ENCODE data around the gene ARMC2. TPM values are rescaled to one million over a fixed set of nuclear protein-coding genes. Genes with fewer than 3 reads are reported as not detected.

The ARMC2 gene
- total and polyA plus RNA-seq, 2 experiments from 2014 or later, result 2.7 to 4.4 TPM

DNA sequence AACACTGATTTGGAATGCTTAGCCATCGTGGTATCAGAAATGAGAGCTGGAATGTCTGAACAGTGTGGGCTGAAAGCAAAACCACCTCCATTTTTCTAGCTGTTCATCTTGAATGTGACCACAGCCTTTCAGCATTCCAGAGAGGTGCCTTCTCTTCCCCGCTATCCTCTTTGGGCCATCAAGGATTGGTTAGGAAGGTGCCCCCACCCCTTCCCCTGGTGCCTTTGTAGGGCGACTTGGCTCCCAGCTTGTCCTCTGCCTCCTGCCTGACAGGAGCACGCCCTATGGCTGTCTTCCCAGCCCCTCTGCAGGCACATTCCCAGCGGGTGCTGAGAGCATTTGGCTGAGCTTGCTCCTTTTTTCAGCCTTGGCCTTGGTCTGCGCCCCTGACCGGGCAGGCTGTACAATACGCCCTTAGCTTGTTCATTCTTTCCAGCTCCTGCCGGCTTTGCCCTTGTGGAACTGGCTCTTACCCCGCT, 97.5 kb downstream of the ARMC2 start:
- H3K27me3 Mint-ChIP-seq (ENCODE audit: insufficient read depth, low read depth, poor library complexity), result no peaks in the 10 kb centered on the region
- H3K36me3 Mint-ChIP-seq (ENCODE audit: low read depth), result no peaks in the 10 kb centered on the region
- ATAC-seq (peak; percentile 89), DNase-seq (ENCODE audit: low spot score) (peak; percentile 26)
- no peak overlapping the region; the same call in 1 of the 2 replicates for H3K27ac Mint-ChIP-seq
- no peaks in the 10 kb centered on the region for H3F3A ChIP-seq (replicated peaks; ENCODE audit: low read depth)
- H4K20me1 ChIP-seq (replicated peaks; ENCODE audit: insufficient read depth), result no peaks in the 10 kb centered on the region
- H3K4me3 ChIP-seq, result no peak overlapping the region
- peak overlapping the region; percentile 92 for H2AFZ ChIP-seq
- no peaks in the 10 kb centered on the region for H3K27me3 ChIP-seq (ENCODE audit: insufficient read depth)
- TF ChIP-seq CTCF (conservative IDR thresholded peaks at IDR 0.05; ENCODE audit: low read depth in 2 of 2) (no peak), ETS1 (IDR thresholded peaks at IDR 0.05) (no peak), ZNF114 (CRISPR knock-in tag; IDR thresholded peaks at IDR 0.05) (no peak), CREB1 (CRISPR knock-in tag; IDR thresholded peaks at IDR 0.05; ENCODE audit: low read depth) (no peak), STAT1 (IDR thresholded peaks at IDR 0.05; ENCODE audit: unreplicated experiment) (no peak), POLR2AphosphoS5 (IDR thresholded peaks at IDR 0.05; ENCODE audit: low read depth) (no peak), EZH2phosphoT487 (IDR thresholded peaks at IDR 0.05; ENCODE audit: unreplicated experiment) (no peak), EZH2 (IDR thresholded peaks at IDR 0.05; ENCODE audit: low read depth, unreplicated experiment) (no peak)
- TF ChIP-seq, protein P1, sequence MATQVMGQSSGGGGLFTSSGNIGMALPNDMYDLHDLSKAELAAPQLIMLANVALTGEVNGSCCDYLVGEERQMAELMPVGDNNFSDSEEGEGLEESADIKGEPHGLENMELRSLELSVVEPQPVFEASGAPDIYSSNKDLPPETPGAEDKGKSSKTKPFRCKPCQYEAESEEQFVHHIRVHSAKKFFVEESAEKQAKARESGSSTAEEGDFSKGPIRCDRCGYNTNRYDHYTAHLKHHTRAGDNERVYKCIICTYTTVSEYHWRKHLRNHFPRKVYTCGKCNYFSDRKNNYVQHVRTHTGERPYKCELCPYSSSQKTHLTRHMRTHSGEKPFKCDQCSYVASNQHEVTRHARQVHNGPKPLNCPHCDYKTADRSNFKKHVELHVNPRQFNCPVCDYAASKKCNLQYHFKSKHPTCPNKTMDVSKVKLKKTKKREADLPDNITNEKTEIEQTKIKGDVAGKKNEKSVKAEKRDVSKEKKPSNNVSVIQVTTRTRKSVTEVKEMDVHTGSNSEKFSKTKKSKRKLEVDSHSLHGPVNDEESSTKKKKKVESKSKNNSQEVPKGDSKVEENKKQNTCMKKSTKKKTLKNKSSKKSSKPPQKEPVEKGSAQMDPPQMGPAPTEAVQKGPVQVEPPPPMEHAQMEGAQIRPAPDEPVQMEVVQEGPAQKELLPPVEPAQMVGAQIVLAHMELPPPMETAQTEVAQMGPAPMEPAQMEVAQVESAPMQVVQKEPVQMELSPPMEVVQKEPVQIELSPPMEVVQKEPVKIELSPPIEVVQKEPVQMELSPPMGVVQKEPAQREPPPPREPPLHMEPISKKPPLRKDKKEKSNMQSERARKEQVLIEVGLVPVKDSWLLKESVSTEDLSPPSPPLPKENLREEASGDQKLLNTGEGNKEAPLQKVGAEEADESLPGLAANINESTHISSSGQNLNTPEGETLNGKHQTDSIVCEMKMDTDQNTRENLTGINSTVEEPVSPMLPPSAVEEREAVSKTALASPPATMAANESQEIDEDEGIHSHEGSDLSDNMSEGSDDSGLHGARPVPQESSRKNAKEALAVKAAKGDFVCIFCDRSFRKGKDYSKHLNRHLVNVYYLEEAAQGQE (IDR thresholded peaks at IDR 0.05; ENCODE audit: unreplicated experiment), result no peak
- TF ChIP-seq, protein P2, sequence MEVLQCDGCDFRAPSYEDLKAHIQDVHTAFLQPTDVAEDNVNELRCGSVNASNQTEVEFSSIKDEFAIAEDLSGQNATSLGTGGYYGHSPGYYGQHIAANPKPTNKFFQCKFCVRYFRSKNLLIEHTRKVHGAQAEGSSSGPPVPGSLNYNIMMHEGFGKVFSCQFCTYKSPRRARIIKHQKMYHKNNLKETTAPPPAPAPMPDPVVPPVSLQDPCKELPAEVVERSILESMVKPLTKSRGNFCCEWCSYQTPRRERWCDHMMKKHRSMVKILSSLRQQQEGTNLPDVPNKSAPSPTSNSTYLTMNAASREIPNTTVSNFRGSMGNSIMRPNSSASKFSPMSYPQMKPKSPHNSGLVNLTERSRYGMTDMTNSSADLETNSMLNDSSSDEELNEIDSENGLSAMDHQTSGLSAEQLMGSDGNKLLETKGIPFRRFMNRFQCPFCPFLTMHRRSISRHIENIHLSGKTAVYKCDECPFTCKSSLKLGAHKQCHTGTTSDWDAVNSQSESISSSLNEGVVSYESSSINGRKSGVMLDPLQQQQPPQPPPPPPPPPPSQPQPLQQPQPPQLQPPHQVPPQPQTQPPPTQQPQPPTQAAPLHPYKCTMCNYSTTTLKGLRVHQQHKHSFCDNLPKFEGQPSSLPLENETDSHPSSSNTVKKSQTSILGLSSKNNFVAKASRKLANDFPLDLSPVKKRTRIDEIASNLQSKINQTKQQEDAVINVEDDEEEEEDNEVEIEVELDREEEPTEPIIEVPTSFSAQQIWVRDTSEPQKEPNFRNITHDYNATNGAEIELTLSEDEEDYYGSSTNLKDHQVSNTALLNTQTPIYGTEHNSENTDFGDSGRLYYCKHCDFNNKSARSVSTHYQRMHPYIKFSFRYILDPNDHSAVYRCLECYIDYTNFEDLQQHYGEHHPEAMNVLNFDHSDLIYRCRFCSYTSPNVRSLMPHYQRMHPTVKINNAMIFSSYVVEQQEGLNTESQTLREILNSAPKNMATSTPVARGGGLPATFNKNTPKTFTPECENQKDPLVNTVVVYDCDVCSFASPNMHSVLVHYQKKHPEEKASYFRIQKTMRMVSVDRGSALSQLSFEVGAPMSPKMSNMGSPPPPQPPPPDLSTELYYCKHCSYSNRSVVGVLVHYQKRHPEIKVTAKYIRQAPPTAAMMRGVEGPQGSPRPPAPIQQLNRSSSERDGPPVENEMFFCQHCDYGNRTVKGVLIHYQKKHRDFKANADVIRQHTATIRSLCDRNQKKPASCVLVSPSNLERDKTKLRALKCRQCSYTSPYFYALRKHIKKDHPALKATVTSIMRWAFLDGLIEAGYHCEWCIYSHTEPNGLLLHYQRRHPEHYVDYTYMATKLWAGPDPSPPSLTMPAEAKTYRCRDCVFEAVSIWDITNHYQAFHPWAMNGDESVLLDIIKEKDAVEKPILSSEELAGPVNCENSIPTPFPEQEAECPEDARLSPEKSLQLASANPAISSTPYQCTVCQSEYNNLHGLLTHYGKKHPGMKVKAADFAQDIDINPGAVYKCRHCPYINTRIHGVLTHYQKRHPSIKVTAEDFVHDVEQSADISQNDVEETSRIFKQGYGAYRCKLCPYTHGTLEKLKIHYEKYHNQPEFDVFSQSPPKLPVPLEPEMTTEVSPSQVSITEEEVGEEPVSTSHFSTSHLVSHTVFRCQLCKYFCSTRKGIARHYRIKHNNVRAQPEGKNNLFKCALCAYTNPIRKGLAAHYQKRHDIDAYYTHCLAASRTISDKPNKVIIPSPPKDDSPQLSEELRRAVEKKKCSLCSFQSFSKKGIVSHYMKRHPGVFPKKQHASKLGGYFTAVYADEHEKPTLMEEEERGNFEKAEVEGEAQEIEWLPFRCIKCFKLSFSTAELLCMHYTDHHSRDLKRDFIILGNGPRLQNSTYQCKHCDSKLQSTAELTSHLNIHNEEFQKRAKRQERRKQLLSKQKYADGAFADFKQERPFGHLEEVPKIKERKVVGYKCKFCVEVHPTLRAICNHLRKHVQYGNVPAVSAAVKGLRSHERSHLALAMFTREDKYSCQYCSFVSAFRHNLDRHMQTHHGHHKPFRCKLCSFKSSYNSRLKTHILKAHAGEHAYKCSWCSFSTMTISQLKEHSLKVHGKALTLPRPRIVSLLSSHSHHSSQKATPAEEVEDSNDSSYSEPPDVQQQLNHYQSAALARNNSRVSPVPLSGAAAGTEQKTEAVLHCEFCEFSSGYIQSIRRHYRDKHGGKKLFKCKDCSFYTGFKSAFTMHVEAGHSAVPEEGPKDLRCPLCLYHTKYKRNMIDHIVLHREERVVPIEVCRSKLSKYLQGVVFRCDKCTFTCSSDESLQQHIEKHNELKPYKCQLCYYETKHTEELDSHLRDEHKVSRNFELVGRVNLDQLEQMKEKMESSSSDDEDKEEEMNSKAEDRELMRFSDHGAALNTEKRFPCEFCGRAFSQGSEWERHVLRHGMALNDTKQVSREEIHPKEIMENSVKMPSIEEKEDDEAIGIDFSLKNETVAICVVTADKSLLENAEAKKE (CRISPR knock-in tag; IDR thresholded peaks at IDR 0.05), result no peak
- H3K27ac ChIP-seq (ENCODE audit: low read depth), result no peak overlapping the region
- no peaks in the 10 kb centered on the region for H3K79me2 ChIP-seq (replicated peaks; ENCODE audit: insufficient read depth)
- no peaks in the 10 kb centered on the region for H3K36me3 ChIP-seq (ENCODE audit: insufficient read depth)
- H3K4me2 ChIP-seq, result no peak overlapping the region
- no peak overlapping the region for H3K4me3 Mint-ChIP-seq
- H3K4me1 ChIP-seq (ENCODE audit: insufficient read depth), result peaks cover 9% of the 10 kb centered on the region; the same call in 1 of the 2 replicates
- H3K9me3 Mint-ChIP-seq, result no peaks in the 10 kb centered on the region
- H3K4me1 Mint-ChIP-seq, result peaks cover 16% of the 10 kb centered on the region
- H3K9me2 ChIP-seq (ENCODE audit: insufficient read depth), result no peaks in the 10 kb centered on the region

Data from GM23338 (cell line).